ACHN (cell line): ENCODE results near the gene PPP1R3D.
A peak's percentile ranks its signal among the peaks of the same experiment; 100 is the strongest.
"Not testable (repeated sequence)": the region's sequence is repeated elsewhere in the genome, so short reads cannot be mapped to it uniquely, and the experiment has no call there.

ENCODE experiments used
- DNase-seq: peaks from one replicate; pipeline ENCODE4 v3.0.0-alpha.2; 2015
- in situ Hi-C: cut with HindIII; loops from 2 replicates; pipeline ENCODE4 v1.10.0; 2017; ENCODE audit warnings: low sequenced_read_pairs, low pct_ligation_motif_present, low pct_unique_long_range_greater_than_20kb

Gene PPP1R3D

GRCh38 chr20:59940129-59940955 is at the start of gene PPP1R3D, which contains the start of gene FAM217B:
Gene PPP1R3D, minus strand, starts transcription at chr20:59940305. Its CDS starts 374 bp downstream, at chr20:59939931.
Gene FAM217B, plus strand, starts transcription at chr20:59940389. Its CDS starts 3,555 bp downstream, at chr20:59943944.
- in situ Hi-C loops: no loop called here
- peak; percentile 92 for DNase-seq

- peak; percentile 62 for DNase-seq
- in situ Hi-C loops: no loop called here
These were observed 48.0 kb upstream of the PPP1R3D start for GRCh38 chr20:59988141-59988540.

GRCh38 chr20:59987135-59987534 is 47.0 kb upstream of the PPP1R3D start:
- DNase-seq: no peak
- in situ Hi-C loops: no loop called here

- no peak for DNase-seq
- in situ Hi-C loops: no loop called here
These were observed 45.8 kb upstream of the PPP1R3D start for GRCh38 chr20:59985864-59986263.

GRCh38 chr20:59985164-59985563 is 45.1 kb upstream of the PPP1R3D start:
- in situ Hi-C loops: no loop called here
- DNase-seq: no peak

- in situ Hi-C loops: no loop called here
- DNase-seq: no peak
These were observed 44.4 kb upstream of the PPP1R3D start for GRCh38 chr20:59984541-59984940.

GRCh38 chr20:59983076-59983475 is 43.0 kb upstream of the PPP1R3D start:
- in situ Hi-C loops: no loop called here
- DNase-seq: no peak

- in situ Hi-C loops: no loop called here
- DNase-seq: no peak
These were observed 37.0 kb upstream of the PPP1R3D start for GRCh38 chr20:59977086-59977485.

GRCh38 chr20:59976156-59976782 is 36.2 kb upstream of the PPP1R3D start:
- in situ Hi-C loops: no loop called here
- DNase-seq: no peak

GRCh38 chr20:59972037-59972801 is 32.1 kb upstream of the PPP1R3D start:
- DNase-seq: no peak
- in situ Hi-C loops: no loop called here

GRCh38 chr20:59971428-59971827 is 31.3 kb upstream of the PPP1R3D start:
- no peak for DNase-seq
- in situ Hi-C loops: no loop called here

GRCh38 chr20:59966428-59966827 is 26.3 kb upstream of the PPP1R3D start:
- in situ Hi-C loops: no loop called here
- no peak for DNase-seq

GRCh38 chr20:59962155-59962554 is 22.1 kb upstream of the PPP1R3D start:
- in situ Hi-C loops: no loop called here
- no peak for DNase-seq

GRCh38 chr20:59961423-59961822 is 21.3 kb upstream of the PPP1R3D start:
- DNase-seq: no peak
- in situ Hi-C loops: no loop called here

GRCh38 chr20:59958626-59959025 is 18.5 kb upstream of the PPP1R3D start:
- no peak for DNase-seq
- in situ Hi-C loops: no loop called here

GRCh38 chr20:59958123-59958522 is 18.0 kb upstream of the PPP1R3D start, which contains the start of gene CDH26:
Gene CDH26, plus strand, starts transcription at chr20:59958423. Its CDS starts 304 bp downstream, at chr20:59958727.
- in situ Hi-C loops: no loop called here
- no peak for DNase-seq

- DNase-seq, in situ Hi-C loops: not testable (repeated sequence)
These were observed 17.5 kb upstream of the PPP1R3D start for GRCh38 chr20:59957568-59957967.

- in situ Hi-C loops: no loop called here
- no peak for DNase-seq
These were observed 15.2 kb upstream of the PPP1R3D start for GRCh38 chr20:59955131-59955796.

GRCh38 chr20:59954718-59955117 is 14.6 kb upstream of the PPP1R3D start:
- DNase-seq: no peak
- in situ Hi-C loops: no loop called here
